CD14-positive monocyte (primary cell): ENCODE results near the gene KSR2. TPM values are rescaled to one million over a fixed set of nuclear protein-coding genes. Genes with fewer than 3 reads are reported as not detected.

Experiments used
- DNase-seq, 3 donors: peaks; one replicate each; pipeline ENCODE4 v3.0.0-alpha.2; 2011 to 2022
- H2AFZ ChIP-seq: 2 replicates; pipeline ENCODE4 v1.6.0; 2012; ENCODE audit warnings: mild to moderate bottlenecking, low read depth, low read length, inconsistent platforms; ENCODE audit not compliant: insufficient read depth, poor library complexity, severe bottlenecking
- H3K27ac ChIP-seq, 2 donors: 1 replicate in 1 of 2; 2 replicates in 1 of 2; pipeline ENCODE4 v1.5.1; 2012 to 2013; ENCODE audit warnings: low read length in 2 of 2, control low read depth in 1 of 2, inconsistent platforms in 1 of 2, low read depth in 1 of 2, mild to moderate bottlenecking in 1 of 2
- H3K27me3 ChIP-seq, 2 donors: one replicate each; pipeline versions ENCODE4 v1.6.0 to v1.6.1; 2011 to 2013; ENCODE audit warnings: low read length in 2 of 2; ENCODE audit not compliant: control insufficient read depth in 2 of 2, insufficient read depth in 2 of 2
- H3K36me3 ChIP-seq, 2 donors: replicated peaks in 1 of 2; 1 replicate in 1 of 2; 2 replicates in 1 of 2; pipeline versions ENCODE4 v1.5.1 to v1.6.1; 2012 to 2013; ENCODE audit warnings: low read length in 2 of 2, control low read depth in 1 of 2, inconsistent platforms in 1 of 2, mild to moderate bottlenecking in 1 of 2; ENCODE audit not compliant: insufficient read depth in 2 of 2, control insufficient read depth in 1 of 2
- H3K4me1 ChIP-seq, 2 donors: 1 replicate in 1 of 2; 2 replicates in 1 of 2; pipeline versions ENCODE4 v1.5.1 to v1.6.1; 2012 to 2013; ENCODE audit warnings: low read length in 2 of 2, control low read depth in 1 of 2, inconsistent platforms in 1 of 2, mild to moderate bottlenecking in 1 of 2, moderate library complexity in 1 of 2; ENCODE audit not compliant: insufficient read depth in 2 of 2, control insufficient read depth in 1 of 2
- H3K4me2 ChIP-seq: replicated peaks from 2 replicates; pipeline ENCODE3; 2012; ENCODE audit warnings: low read length, moderate library complexity, mild to moderate bottlenecking; ENCODE audit not compliant: poor library complexity, severe bottlenecking; ENCODE audit errors: extremely low read depth
- H3K4me3 ChIP-seq, 3 experiments: fragments of 200-600 bp in 1 of 3; sonication (generic) in 1 of 3; replicated peaks in 1 of 3; 1 replicate in 2 of 3; 2 replicates in 1 of 3; pipeline ENCODE4 v1.5.1; 2011 to 2013; ENCODE audit warnings: low read length in 3 of 3, mild to moderate bottlenecking in 3 of 3, control low read depth in 2 of 3, low read depth in 2 of 3, inconsistent platforms in 1 of 3, moderate library complexity in 1 of 3
- H3K79me2 ChIP-seq: 2 replicates; pipeline ENCODE4 v1.6.0; 2012; ENCODE audit warnings: mild to moderate bottlenecking, control low read depth, inconsistent platforms, low read length, moderate library complexity; ENCODE audit not compliant: insufficient read depth
- H3K9ac ChIP-seq: 2 replicates; pipeline ENCODE4 v1.6.0; 2017; ENCODE audit warnings: low read length, mild to moderate bottlenecking; ENCODE audit not compliant: insufficient read depth, poor library complexity, severe bottlenecking
- H3K9me3 ChIP-seq, 2 donors: replicated peaks in 1 of 2; 1 replicate in 1 of 2; 2 replicates in 1 of 2; pipeline versions ENCODE4 v1.5.1 to v1.6.1; 2012 to 2013; ENCODE audit warnings: low read length in 2 of 2, control low read depth in 1 of 2; ENCODE audit not compliant: control insufficient read depth in 1 of 2, insufficient read depth in 1 of 2
- H4K20me1 ChIP-seq: 2 replicates; pipeline ENCODE4 v1.6.0; 2012; ENCODE audit warnings: mild to moderate bottlenecking, low read length, control low read depth, moderate library complexity; ENCODE audit not compliant: insufficient read depth
- H3K27ac Mint-ChIP-seq, 7 donors: one replicate each; pipeline ENCODE4 v1.8.0; 2020; ENCODE audit warnings: mild to moderate bottlenecking in 7 of 7, mixed read lengths in 7 of 7, moderate library complexity in 6 of 7, inconsistent platforms in 2 of 7
- H3K27me3 Mint-ChIP-seq, 3 donors: one replicate each; pipeline ENCODE4 v1.8.0; 2021 to 2022; ENCODE audit warnings: low read depth in 3 of 3, mild to moderate bottlenecking in 3 of 3, mixed read lengths in 3 of 3, moderate library complexity in 3 of 3, inconsistent platforms in 1 of 3
- H3K36me3 Mint-ChIP-seq, 2 donors: one replicate each; pipeline ENCODE4 v1.8.0; 2020; ENCODE audit warnings: mixed read lengths in 2 of 2, inconsistent platforms in 1 of 2, mild to moderate bottlenecking in 1 of 2
- H3K4me1 Mint-ChIP-seq: one replicate; pipeline ENCODE4 v1.8.0; 2020; ENCODE audit warnings: mild to moderate bottlenecking, mixed read lengths
- H3K4me3 Mint-ChIP-seq, 2 donors: one replicate each; pipeline ENCODE4 v1.8.0; 2020; ENCODE audit warnings: mild to moderate bottlenecking in 2 of 2, mixed read lengths in 2 of 2, moderate library complexity in 1 of 2
- H3K9me3 Mint-ChIP-seq, 7 donors: one replicate each; pipeline ENCODE4 v1.8.0; 2020 to 2022; ENCODE audit warnings: mixed read lengths in 7 of 7, mild to moderate bottlenecking in 6 of 7, moderate library complexity in 6 of 7, inconsistent platforms in 2 of 7
- WGBS: methylation state at CpG from one replicate; pipeline ENCODE4 v1.1.5; 2013; ENCODE audit warnings: missing lambda C conversion rate; ENCODE audit not compliant: insufficient coverage; 5-methylcytosine and 5-hydroxymethylcytosine counted together
- intact Hi-C, 2 donors: fragments of 100-400 bp; cut with micrococcal nuclease; formaldehyde crosslinking; loops; one replicate each; pipeline versions ENCODE4 v1.15.0 to v1.15.1; 2023
- polyA plus RNA-seq, 3 donors: library from polyadenylated mRNA; depleted of rRNA in 1 of 3; unstranded in 2 of 3; stranded (reverse) in 1 of 3; fragments of 300-500 nt in 2 of 3; fragments of >200 nt in 1 of 3; fragmentation: Illumina TruSeq in 2 of 3; gene quantifications; 1 replicate in 2 of 3; 2 replicates in 1 of 3; pipeline ENCODE4 v1.2.3, GENCODE V29; 2012 to 2021
- TF ChIP-seq, protein P1 (sequence below): fragments of 200-600 bp; IDR thresholded peaks from one replicate; pipeline ENCODE4 v1.8.0; 2022; ENCODE audit warnings: antibody characterized with exemption, mild to moderate bottlenecking

The KSR2 gene
- polyA plus RNA-seq, 3 donors, result not detected

DNA sequence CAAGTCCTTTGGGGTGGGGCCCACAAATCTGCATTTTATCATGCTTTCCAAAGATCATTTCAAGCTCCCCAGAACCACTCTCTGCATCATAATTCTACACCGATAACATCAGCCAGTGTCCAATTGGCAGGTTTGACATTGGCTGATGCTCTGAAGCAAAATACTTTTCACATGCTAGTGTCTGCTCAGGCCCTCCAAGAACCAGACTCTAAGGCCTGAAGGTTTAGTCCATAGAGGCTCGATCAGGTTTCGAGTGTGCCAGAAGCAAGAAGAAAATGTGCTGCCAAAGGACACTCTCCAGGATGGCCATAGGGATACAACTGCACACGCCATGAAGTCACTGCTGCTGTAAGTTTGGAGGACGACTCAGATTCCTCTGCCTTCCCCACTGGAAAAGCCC lies 280.3 kb downstream of the KSR2 start:
- TF ChIP-seq, protein P1, sequence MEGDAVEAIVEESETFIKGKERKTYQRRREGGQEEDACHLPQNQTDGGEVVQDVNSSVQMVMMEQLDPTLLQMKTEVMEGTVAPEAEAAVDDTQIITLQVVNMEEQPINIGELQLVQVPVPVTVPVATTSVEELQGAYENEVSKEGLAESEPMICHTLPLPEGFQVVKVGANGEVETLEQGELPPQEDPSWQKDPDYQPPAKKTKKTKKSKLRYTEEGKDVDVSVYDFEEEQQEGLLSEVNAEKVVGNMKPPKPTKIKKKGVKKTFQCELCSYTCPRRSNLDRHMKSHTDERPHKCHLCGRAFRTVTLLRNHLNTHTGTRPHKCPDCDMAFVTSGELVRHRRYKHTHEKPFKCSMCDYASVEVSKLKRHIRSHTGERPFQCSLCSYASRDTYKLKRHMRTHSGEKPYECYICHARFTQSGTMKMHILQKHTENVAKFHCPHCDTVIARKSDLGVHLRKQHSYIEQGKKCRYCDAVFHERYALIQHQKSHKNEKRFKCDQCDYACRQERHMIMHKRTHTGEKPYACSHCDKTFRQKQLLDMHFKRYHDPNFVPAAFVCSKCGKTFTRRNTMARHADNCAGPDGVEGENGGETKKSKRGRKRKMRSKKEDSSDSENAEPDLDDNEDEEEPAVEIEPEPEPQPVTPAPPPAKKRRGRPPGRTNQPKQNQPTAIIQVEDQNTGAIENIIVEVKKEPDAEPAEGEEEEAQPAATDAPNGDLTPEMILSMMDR, result no peak
- Histone ChIP-seq H3K9me3 (no peaks in the 10 kb centered on the region), H3K9ac (no peak overlapping the region), H3K4me2 (no peak overlapping the region), H3K27me3 (no peaks in the 10 kb centered on the region), H3K36me3 (no peaks in the 10 kb centered on the region), H3K4me3 (no peak overlapping the region), H2AFZ (no peak overlapping the region), H3K4me1 (no peaks in the 10 kb centered on the region), H3K27ac (no peak overlapping the region), H4K20me1 (no peaks in the 10 kb centered on the region), H3K79me2 (no peaks in the 10 kb centered on the region)
- DNase-seq, result no peak
- WGBS, result 95% methylated on average over 4 of the region's 5 CpGs
- Mint-ChIP-seq H3K9me3 (peaks cover 1 to 7% (median 2%) of the 10 kb centered on the region in 7 donors), H3K4me1 (peaks cover 2% of the 10 kb centered on the region), H3K27me3 (peaks cover 4 to 6% (median 5%) of the 10 kb centered on the region in 3 donors), H3K27ac (no peak overlapping the region), H3K4me3 (no peak overlapping the region), H3K36me3 (no peaks in the 10 kb centered on the region)
- intact Hi-C loops, result no loop called here

DNA sequence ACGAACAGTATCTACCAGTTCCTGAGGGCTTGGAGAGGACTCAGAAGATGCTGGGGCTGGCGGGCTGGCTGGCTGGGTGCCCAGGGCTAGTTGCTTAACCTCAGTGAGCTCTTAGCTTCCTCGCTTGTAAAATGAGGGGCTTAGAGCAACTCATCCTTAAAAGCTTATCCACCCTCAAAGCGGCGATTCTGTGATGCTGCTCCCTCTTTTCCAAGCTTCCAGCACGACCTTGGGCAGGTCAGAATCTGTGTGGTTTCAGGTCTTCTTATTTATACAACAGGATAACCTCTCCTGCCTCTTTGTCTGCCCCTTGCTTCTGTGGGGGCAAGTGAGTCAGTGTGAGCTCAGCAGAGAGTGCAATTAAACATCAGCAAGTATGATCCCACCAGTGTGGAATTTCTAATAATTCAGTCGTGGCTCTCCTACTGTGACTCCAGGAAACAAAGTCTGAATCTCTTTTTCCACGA lies 281.8 kb downstream of the KSR2 start:
- Histone ChIP-seq H3K36me3 (no peaks in the 10 kb centered on the region), H3K27ac (no peak overlapping the region), H3K27me3 (no peaks in the 10 kb centered on the region), H3K79me2 (no peaks in the 10 kb centered on the region), H3K9me3 (no peaks in the 10 kb centered on the region), H3K4me1 (no peaks in the 10 kb centered on the region), H4K20me1 (no peaks in the 10 kb centered on the region), H3K4me2 (no peak overlapping the region), H3K4me3 (no peak overlapping the region), H3K9ac (no peak overlapping the region), H2AFZ (no peak overlapping the region)
- H3K9me3 Mint-ChIP-seq, result peaks cover 0 to 5% (median 2%) of the 10 kb centered on the region in 7 donors
- peaks cover 2% of the 10 kb centered on the region for H3K4me1 Mint-ChIP-seq
- intact Hi-C loops, result no loop called here
- H3K4me3 Mint-ChIP-seq, result no peak overlapping the region
- no peak for DNase-seq
- H3K27me3 Mint-ChIP-seq, result peaks cover 5 to 8% (median 7%) of the 10 kb centered on the region in 3 donors
- H3K27ac Mint-ChIP-seq, result no peak overlapping the region
- 51% methylated on average over 3 of the region's 8 CpGs for WGBS
- TF ChIP-seq, protein P1, result no peak
- no peaks in the 10 kb centered on the region for H3K36me3 Mint-ChIP-seq
